Esophagus mucosa (tissue), 1 donor: ENCODE data around the gene CEACAM7. TPM values are rescaled to one million over a fixed set of nuclear protein-coding genes. Genes with fewer than 3 reads are reported as not detected.
"Not testable (repeated sequence)": the region's sequence is repeated elsewhere in the genome, so short reads cannot be mapped to it uniquely, and the experiment has no call there.

Experiments
- ATAC-seq: fragments of 200-7000 bp; cut with Tn5 transposase; one replicate; pipeline ENCODE4 v1.9.1; 2020
- total RNA-seq: library from RNA; stranded (reverse); gene quantifications from one replicate; pipeline ENCODE4 v1.2.4, GENCODE V29; 2023
- donor health status: DM: yes; HTN: yes; CAD: no.

CEACAM7 gene
- 71.9 TPM for total RNA-seq

GRCh38 chr19:41688098-41688497 is at the start of gene CEACAM7:
Gene CEACAM7 (minus strand): TSS chr19:41688270. CDS start chr19:41688165, 105 bp downstream.
- ATAC-seq = peak; percentile 27

GRCh38 chr19:41735071-41735600 is 47.1 kb upstream of the CEACAM7 start:
- ATAC-seq = peak; percentile 54

- ATAC-seq = peak; percentile 94
Observed at GRCh38 chr19:41734585-41734984, 46.5 kb upstream of the CEACAM7 start.

- no peak for ATAC-seq
Observed at GRCh38 chr19:41734156-41734555, 46.1 kb upstream of the CEACAM7 start.

GRCh38 chr19:41726493-41726892 is 38.4 kb upstream of the CEACAM7 start:
- no peak for ATAC-seq

GRCh38 chr19:41720103-41720502 is 32.0 kb upstream of the CEACAM7 start:
- ATAC-seq = no peak

- ATAC-seq = no peak
Observed at GRCh38 chr19:41718761-41719160, 30.7 kb upstream of the CEACAM7 start.

GRCh38 chr19:41714598-41714997 is 26.5 kb upstream of the CEACAM7 start:
- no peak for ATAC-seq

- no peak for ATAC-seq
Observed at GRCh38 chr19:41711376-41712261, 23.5 kb upstream of the CEACAM7 start.

- no peak for ATAC-seq
Observed at GRCh38 chr19:41709951-41710645, 22.0 kb upstream of the CEACAM7 start.

- not testable (repeated sequence) for ATAC-seq
Observed at GRCh38 chr19:41709516-41709915, 21.4 kb upstream of the CEACAM7 start.

- peak; percentile 49 for ATAC-seq
Observed at GRCh38 chr19:41708481-41708880, 20.4 kb upstream of the CEACAM7 start, which contains the start of gene CEACAM5. Gene CEACAM5 (plus strand): TSS chr19:41708626. CDS start chr19:41708732, 106 bp downstream.

- ATAC-seq = no peak
Observed at GRCh38 chr19:41707871-41708371, 19.9 kb upstream of the CEACAM7 start.

- no peak for ATAC-seq
Observed at GRCh38 chr19:41707502-41707812, 19.4 kb upstream of the CEACAM7 start.

- peak; percentile 80 for ATAC-seq
Observed at GRCh38 chr19:41706741-41707501, 18.9 kb upstream of the CEACAM7 start.

GRCh38 chr19:41705393-41706174 is 17.5 kb upstream of the CEACAM7 start:
- ATAC-seq = no peak

GRCh38 chr19:41703602-41704293 is 15.7 kb upstream of the CEACAM7 start:
- no peak for ATAC-seq

- ATAC-seq = no peak
Observed at GRCh38 chr19:41702171-41702651, 14.1 kb upstream of the CEACAM7 start.

GRCh38 chr19:41701401-41702075 is 13.5 kb upstream of the CEACAM7 start:
- ATAC-seq = peak; percentile 24
